Endothelial cell of umbilical vein (primary cell): ENCODE data around the gene CNOT4. TPM values are rescaled to one million over a fixed set of nuclear protein-coding genes. Genes with fewer than 3 reads are reported as not detected.

Experiments
- BruUV-seq: library from RNA; stranded (reverse); fragments of 400-500 nt; replicated peaks from 2 replicates; lab custom pipeline; 2021; lab: Mats Ljungman, UMichigan
- CTCF ChIA-PET: fragments of 300-600, 350-600 bp; sonication (Branson Sonifier 250); formaldehyde crosslinking; loops from one replicate; lab custom pipeline; 2021; ENCODE audit warnings: antibody characterized with exemption, inconsistent platforms; lab: Charles Lee
- POLR2A ChIA-PET: fragments of 300-600, 350-600 bp; sonication (Branson Sonifier 250); formaldehyde crosslinking; loops from one replicate; lab custom pipeline; 2021; ENCODE audit warnings: antibody characterized with exemption, inconsistent platforms; lab: Charles Lee
- DNase-seq: peaks from one replicate; pipeline ENCODE4 v3.0.0-alpha.2; 2011; ENCODE audit warnings: low read depth, low spot score
- FAIRE-seq: peaks from 2 replicates; lab custom pipeline; 2011; peaks lifted over from hg19 to GRCh38; lab: Jason Lieb, UNC
- H2AFZ ChIP-seq: 2 replicates; pipeline ENCODE4 v1.6.0; 2012; ENCODE audit warnings: low read depth, low read length, control low read depth, inconsistent platforms
- H3K27ac ChIP-seq: 2 replicates; pipeline ENCODE4 v1.5.1; 2011; ENCODE audit warnings: low read depth, mild to moderate bottlenecking, control low read depth, low read length, moderate library complexity; ENCODE audit not compliant: insufficient read depth
- H3K27me3 ChIP-seq, 2 experiments: 2 replicates each; pipeline versions ENCODE4 v1.6.0 to v1.6.1; 2011; ENCODE audit warnings: low read length in 2 of 2, mixed read lengths in 1 of 2; ENCODE audit not compliant: control insufficient read depth in 2 of 2, insufficient read depth in 2 of 2
- H3K36me3 ChIP-seq, 2 experiments: 2 replicates in 1 of 2; 3 replicates in 1 of 2; pipeline ENCODE4 v1.5.1; 2011; ENCODE audit warnings: low read length in 2 of 2, mild to moderate bottlenecking in 1 of 2, moderate library complexity in 1 of 2; ENCODE audit not compliant: control insufficient read depth in 2 of 2, insufficient read depth in 2 of 2; ENCODE audit errors: extremely low read depth in 1 of 2
- H3K4me1 ChIP-seq: 3 replicates; pipeline ENCODE4 v1.5.1; 2011; ENCODE audit warnings: mild to moderate bottlenecking, low read length; ENCODE audit not compliant: control insufficient read depth, insufficient read depth; ENCODE audit errors: extremely low read depth
- H3K4me2 ChIP-seq: 2 replicates; pipeline ENCODE4 v1.6.1; 2011; ENCODE audit warnings: low read length, control low read depth, mixed read lengths; ENCODE audit not compliant: insufficient read depth
- H3K4me3 ChIP-seq, 3 experiments: fragments of 200-600 bp in 1 of 3; sonication (generic), shearing (Covaris generic) in 1 of 3; replicated peaks in 1 of 3; 2 replicates each; pipeline ENCODE4 v1.5.1; 2011 to 2016; ENCODE audit warnings: control low read depth in 3 of 3, low read length in 3 of 3, mild to moderate bottlenecking in 2 of 3, inconsistent platforms in 1 of 3, low read depth in 1 of 3, moderate library complexity in 1 of 3; ENCODE audit not compliant: insufficient read depth in 1 of 3
- H3K79me2 ChIP-seq: 2 replicates; pipeline ENCODE4 v1.6.0; 2012; ENCODE audit warnings: low read length, inconsistent platforms; ENCODE audit not compliant: control insufficient read depth, insufficient read depth
- H3K9ac ChIP-seq: replicated peaks from 2 replicates; pipeline ENCODE3; 2011; ENCODE audit warnings: low read length, control low read depth; ENCODE audit not compliant: insufficient read depth; ENCODE audit errors: extremely low read depth
- H3K9me1 ChIP-seq: replicated peaks from 3 replicates; pipeline ENCODE4 v1.6.0; 2011; ENCODE audit warnings: mild to moderate bottlenecking, low read length; ENCODE audit not compliant: control insufficient read depth, insufficient read depth; ENCODE audit errors: extremely low read depth
- H3K9me3 ChIP-seq: replicated peaks from 2 replicates; pipeline ENCODE4 v1.5.1; 2012; ENCODE audit warnings: low read length, inconsistent platforms; ENCODE audit not compliant: control insufficient read depth, insufficient read depth
- H4K20me1 ChIP-seq: replicated peaks from 2 replicates; pipeline ENCODE3; 2011; ENCODE audit warnings: mild to moderate bottlenecking, low read length; ENCODE audit not compliant: control insufficient read depth, insufficient read depth; ENCODE audit errors: extremely low read depth
- CTCF ChIP-seq, 2 donors: IDR thresholded peaks; 1 replicate in 1 of 2; 2 replicates in 1 of 2; pipeline ENCODE4 v1.5.1; 2011; ENCODE audit warnings: low read length in 2 of 2, mild to moderate bottlenecking in 2 of 2, moderate library complexity in 2 of 2, control low read depth in 1 of 2, inconsistent platforms in 1 of 2, low read depth in 1 of 2; ENCODE audit not compliant: insufficient read depth in 1 of 2; ENCODE audit errors: extremely low read depth in 1 of 2
- EZH2 ChIP-seq: IDR thresholded peaks from 2 replicates; pipeline ENCODE4 v1.6.1; 2012; ENCODE audit warnings: borderline replicate concordance, low read depth, mild to moderate bottlenecking, moderate library complexity, low read length, inconsistent platforms; ENCODE audit not compliant: severe bottlenecking
- FOS ChIP-seq: IDR thresholded peaks from 2 replicates; pipeline ENCODE4 v1.6.1; 2011; ENCODE audit warnings: mild to moderate bottlenecking, low read length, moderate library complexity, borderline replicate concordance; ENCODE audit not compliant: insufficient read depth
- GATA2 ChIP-seq: IDR thresholded peaks from 2 replicates; pipeline ENCODE4 v1.7.0; 2011; ENCODE audit warnings: low read depth, mild to moderate bottlenecking, moderate library complexity, mixed read lengths, low read length; ENCODE audit not compliant: insufficient read length, insufficient read depth
- JUN ChIP-seq: IDR thresholded peaks from 2 replicates; pipeline ENCODE4 v1.6.1; 2011; ENCODE audit warnings: borderline replicate concordance, low read depth; ENCODE audit not compliant: insufficient read length, insufficient read depth
- MAX ChIP-seq: IDR thresholded peaks from 2 replicates; pipeline ENCODE4 v1.6.1; 2011; ENCODE audit not compliant: insufficient read depth, insufficient read length
- MYC ChIP-seq: IDR thresholded peaks from one replicate; pipeline ENCODE4 v1.6.1; 2011; ENCODE audit warnings: mild to moderate bottlenecking, low read depth, low read length
- POLR2A ChIP-seq: IDR thresholded peaks from 2 replicates; pipeline ENCODE4 v1.6.1; 2012; ENCODE audit warnings: low read depth, mild to moderate bottlenecking, control low read depth, low read length
- POLR2AphosphoS5 ChIP-seq: IDR thresholded peaks from 2 replicates; pipeline ENCODE4 v1.6.1; 2012; ENCODE audit warnings: low read depth, mild to moderate bottlenecking, control low read depth, low read length, moderate library complexity; ENCODE audit not compliant: insufficient read depth
- dilution Hi-C: fragments of 300-500 bp; cut with MboI; formaldehyde crosslinking; loops from one replicate; pipeline ENCODE4 v1.15.0; 2019; ENCODE audit warnings: low sequenced_read_pairs; ENCODE audit not compliant: extremely low pct_ligation_motif_present
- intact Hi-C: fragments of 100-400 bp; cut with micrococcal nuclease; formaldehyde crosslinking; loops from one replicate; pipeline ENCODE4 v1.10.0; 2022
- polyA plus RNA-seq, 4 experiments: library from polyadenylated mRNA; depleted of rRNA in 3 of 4; stranded (reverse) in 3 of 4; unstranded in 1 of 4; fragments of >200 nt; gene quantifications; 2 replicates each; pipeline versions ENCODE4 v1.2.1 to v1.2.3, GENCODE V29; 2011 to 2012; ENCODE audit warnings: missing spikeins in 1 of 4
- total RNA-seq: library from RNA; stranded (reverse); gene quantifications from 2 replicates; pipeline ENCODE4 v1.2.3, GENCODE V29; 2021

CNOT4 gene
- total and polyA plus RNA-seq, 2 donors (not counting 3 experiments of a cell fraction or from before 2014, with no cell fraction given) = 10.3 to 21.7 TPM

- Histone ChIP-seq H3K4me1 (peaks cover 2% of the 10 kb centered on the region), H3K4me2 (no peak overlapping the region), H4K20me1 (no peaks in the 10 kb centered on the region), H3K36me3 (peaks cover 2 to 7% of the 10 kb centered on the region in 2 experiments), H3K9me1 (no peaks in the 10 kb centered on the region), H3K9ac (no peak overlapping the region), H3K79me2 (no peaks in the 10 kb centered on the region), H3K27me3 (no peaks in the 10 kb centered on the region), H3K4me3 (no peak overlapping the region), H3K9me3 (no peaks in the 10 kb centered on the region), H2AFZ (no peak overlapping the region), H3K27ac (no peak overlapping the region)
- no TSS peak for BruUV-seq
- TF ChIP-seq FOS (no peak), JUN (no peak), MAX (no peak), MYC (no peak), EZH2 (no peak), POLR2A (no peak), CTCF (IDR thresholded peaks at IDR 0.05; ENCODE audit: extremely low read depth in 1 of 2, insufficient read depth in 1 of 2, low read depth in 1 of 2, low read length in 2 of 2) (no peak), POLR2AphosphoS5 (no peak), GATA2 (no peak)
- DNase-seq = no peak
- FAIRE-seq = peak; percentile 42
- dilution Hi-C loops (no loop called here), intact Hi-C loops (no loop called here)
- POLR2A ChIA-PET = no interaction called here
- CTCF ChIA-PET = interaction anchor here (1.7 kb wide), 1 partner anchor 9 kb away, joined by 5 read pairs; no protein-coding TSS in a partner anchor
Observed at GRCh38 chr7:135405969-135406368, 103.9 kb downstream of the CNOT4 start.
